ENCODE results near the gene EXOSC2.

- no peak for TF ChIP-seq CTCF (IDR thresholded peaks at IDR 0.05)
- TF ChIP-seq POLR2A (IDR thresholded peaks at IDR 0.05) = no peak
These were observed 48.4 kb downstream of the EXOSC2 start for GRCh38 chr9:130741831-130742449.

Measured in uterus (tissue), 2 donors.